Mucosa of descending colon (tissue), 3 donors: ENCODE measurements around the gene CD300LG. TPM values are rescaled to one million over a fixed set of nuclear protein-coding genes. Genes with fewer than 3 reads are reported as not detected.
A peak's percentile ranks its signal among the peaks of the same experiment; 100 is the strongest.
"Not testable (repeated sequence)": the region's sequence is repeated elsewhere in the genome, so short reads cannot be mapped to it uniquely, and the experiment has no call there.

Source experiments
- ATAC-seq: fragments of 200-7000 bp; cut with Tn5 transposase; one replicate; pipeline ENCODE4 v1.9.1; 2020; ENCODE audit warnings: mild to moderate bottlenecking, moderate library complexity
- DNase-seq, 3 donors: peaks; one replicate each; pipeline ENCODE4 v3.0.0-alpha.2; 2020
- H3K36me3 ChIP-seq: fragments of 200-600 bp; one replicate; pipeline ENCODE4 v1.8.0; 2021; ENCODE audit warnings: low read depth, mild to moderate bottlenecking
- H3K4me1 ChIP-seq: fragments of 200-600 bp; one replicate; pipeline ENCODE4 v1.8.0; 2021; ENCODE audit warnings: low read depth, mild to moderate bottlenecking
- H3K4me3 ChIP-seq: fragments of 200-600 bp; one replicate; pipeline ENCODE4 v1.8.0; 2021; ENCODE audit warnings: mild to moderate bottlenecking
- H3K9me3 ChIP-seq: fragments of 200-600 bp; one replicate; pipeline ENCODE4 v1.8.0; 2021; ENCODE audit warnings: mild to moderate bottlenecking
- CTCF ChIP-seq: fragments of 200-600 bp; IDR thresholded peaks from one replicate; pipeline ENCODE4 v1.8.0; 2022; ENCODE audit warnings: antibody characterized with exemption, mild to moderate bottlenecking
- intact Hi-C, 2 donors: fragments of 100-400 bp; cut with DNase I in 1 of 2; cut with micrococcal nuclease in 1 of 2; formaldehyde crosslinking; loops; one replicate each; pipeline versions ENCODE4 v1.11.0 to v1.11.1; 2022; cut with DNase I, micrococcal nuclease
- total RNA-seq, 3 donors: library from RNA; stranded (reverse); fragmentation: NEBNext Ultra II Directional in 2 of 3; extraction: Animal tissue kit (Norgen Biotek cat#: 25700) in 2 of 3; gene quantifications; one replicate each; pipeline versions ENCODE4 v1.2.1 to v1.2.4, GENCODE V29; 2021 to 2023
- donor health status: DM: no; HTN: no; CAD: no; lungs with moderate emphysema.
- donor health status: DM: no; HTN: no; CAD: no.
- donor health status: DM: no; HTN: yes; CAD: no.

Gene CD300LG
- total RNA-seq, 3 donors from 2014 or later: 1.3 TPM; not detected in 2

GRCh38 chr17:43841282-43841681, 5.7 kb upstream of the CD300LG start:
- no peaks in the 10 kb centered on the region for H3K36me3 ChIP-seq
- DNase-seq (no peak), ATAC-seq (no peak)
- intact Hi-C loops: no loop called here
- peaks cover 5% of the 10 kb centered on the region for H3K4me1 ChIP-seq
- no peak overlapping the region for H3K4me3 ChIP-seq
- TF ChIP-seq CTCF: no peak
- H3K9me3 ChIP-seq: no peaks in the 10 kb centered on the region

DNA sequence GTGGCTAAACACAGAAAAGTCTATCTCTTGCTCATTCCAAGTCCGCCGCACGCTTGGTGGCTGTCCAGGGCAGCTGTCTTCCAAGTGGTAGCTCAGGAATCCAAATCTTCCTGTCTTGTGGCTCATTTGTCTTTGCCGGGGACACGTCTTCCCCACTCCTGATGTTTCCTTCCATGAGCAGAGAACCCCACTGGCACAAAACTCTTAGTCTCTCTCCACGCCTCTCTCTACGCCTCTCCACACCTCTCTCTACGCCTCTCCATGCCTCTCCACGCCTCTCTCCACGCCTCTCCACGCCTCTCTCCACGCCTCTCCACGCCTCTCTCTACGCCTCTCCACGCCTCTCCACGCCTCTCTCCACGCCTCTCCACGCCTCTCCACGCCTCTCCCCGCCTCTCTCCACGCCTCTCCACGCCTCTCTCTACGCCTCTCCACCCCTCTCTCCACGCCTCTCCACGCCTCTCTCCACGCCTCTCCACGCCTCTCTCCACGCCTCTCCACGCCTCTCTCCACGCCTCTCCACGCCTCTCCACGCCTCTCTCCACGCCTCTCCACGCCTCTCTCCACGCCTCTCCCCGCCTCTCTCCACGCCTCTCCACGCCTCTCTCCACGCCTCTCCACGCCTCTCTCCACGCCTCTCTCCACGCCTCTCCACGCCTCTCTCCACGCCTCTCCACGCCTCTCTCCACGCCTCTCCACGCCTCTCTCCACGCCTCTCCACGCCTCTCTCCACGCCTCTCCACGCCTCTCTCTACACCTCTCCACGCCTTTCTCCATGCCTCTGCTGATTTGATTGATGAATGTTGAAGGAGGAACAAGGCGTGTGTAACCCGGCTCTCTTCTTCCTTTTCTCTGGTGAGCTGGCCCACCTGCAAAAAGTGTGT, 4.6 kb upstream of the CD300LG start:
- H3K9me3 ChIP-seq, H3K36me3 ChIP-seq, H3K4me1 ChIP-seq, H3K4me3 ChIP-seq, intact Hi-C loops, ATAC-seq: not testable (repeated sequence)
- peak in 1 of 3 donors; percentile 26 for DNase-seq

GRCh38 chr17:43842975-43843325, 4.0 kb upstream of the CD300LG start:
- Histone ChIP-seq H3K36me3 (no peaks in the 10 kb centered on the region), H3K4me3 (no peak overlapping the region), H3K4me1 (peaks cover 5% of the 10 kb centered on the region), H3K9me3 (no peaks in the 10 kb centered on the region)
- intact Hi-C loops: no loop called here
- TF ChIP-seq CTCF: no peak
- ATAC-seq: no peak
- peak in 1 of 3 donors; percentile 10 for DNase-seq

DNA sequence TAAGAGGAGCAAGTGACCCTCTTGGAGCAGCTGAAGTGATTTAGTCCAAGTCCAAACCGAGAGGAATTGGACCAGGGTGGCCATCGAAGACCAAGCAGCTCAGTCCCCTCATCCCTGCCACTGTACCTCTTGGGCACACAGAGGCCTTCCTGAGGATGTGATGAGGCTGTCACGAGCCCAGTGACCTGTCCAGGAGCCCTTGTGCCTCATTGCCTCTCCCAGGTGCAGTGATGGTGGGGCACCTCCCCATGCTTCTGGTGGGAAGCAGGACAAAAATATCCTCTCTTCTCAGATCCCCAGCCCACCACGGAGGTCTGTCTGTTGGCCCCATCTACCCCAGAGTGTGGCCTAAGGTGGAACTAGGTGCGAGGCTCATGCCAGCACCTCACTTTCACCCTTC, 2.7 kb upstream of the CD300LG start:
- Histone ChIP-seq H3K36me3 (no peaks in the 10 kb centered on the region), H3K4me3 (no peak overlapping the region), H3K4me1 (peaks cover 5% of the 10 kb centered on the region), H3K9me3 (no peaks in the 10 kb centered on the region)
- DNase-seq (no peak), ATAC-seq (no peak)
- intact Hi-C loops: no loop called here
- no peak for TF ChIP-seq CTCF

- H3K4me3 ChIP-seq: no peak overlapping the region
- no peak for DNase-seq
- intact Hi-C loops: no loop called here
- no peak for ATAC-seq
- no peak for TF ChIP-seq CTCF
- no peaks in the 10 kb centered on the region for H3K4me1 ChIP-seq
- no peaks in the 10 kb centered on the region for H3K9me3 ChIP-seq
- no peaks in the 10 kb centered on the region for H3K36me3 ChIP-seq
Observed at GRCh38 chr17:43845766-43846165, 1.2 kb upstream of the CD300LG start.

GRCh38 chr17:43846221-43846712, 709 bp upstream of the CD300LG start:
- Histone ChIP-seq H3K4me1 (no peaks in the 10 kb centered on the region), H3K4me3 (no peak overlapping the region), H3K36me3 (no peaks in the 10 kb centered on the region), H3K9me3 (no peaks in the 10 kb centered on the region)
- peak; percentile 99 for ATAC-seq
- TF ChIP-seq CTCF: peak; percentile 97
- DNase-seq: peak; percentile 75 to 90 (median 87)
- intact Hi-C loops: no loop called here
